HG02884 (cell line): Measurements from ENCODE around the gene PFDN5.
"Not testable (repeated sequence)": the region's sequence is repeated elsewhere in the genome, so short reads cannot be mapped to it uniquely, and the experiment has no call there.

Source experiments
- ATAC-seq: cut with Tn5 transposase; IDR thresholded peaks from one replicate; pipeline ENCODE4 v1.9.1; 2021; ENCODE audit warnings: mild to moderate bottlenecking, moderate library complexity; ENCODE audit not compliant: unreplicated experiment

PFDN5 gene

GRCh38 chr12:53286448-53286847, 8.9 kb upstream of the PFDN5 start:
- ATAC-seq: no peak

- no peak for ATAC-seq
Observed at GRCh38 chr12:53287741-53288216, 7.6 kb upstream of the PFDN5 start.

- no peak for ATAC-seq
Observed at GRCh38 chr12:53288322-53288721, 7.0 kb upstream of the PFDN5 start.

GRCh38 chr12:53289891-53290290, 5.5 kb upstream of the PFDN5 start:
- no peak for ATAC-seq

GRCh38 chr12:53290661-53291060, 4.7 kb upstream of the PFDN5 start:
- ATAC-seq: no peak

GRCh38 chr12:53292426-53292825, 2.9 kb upstream of the PFDN5 start:
- ATAC-seq: no peak

GRCh38 chr12:53295891-53296219, 513 bp downstream of the PFDN5 start:
- no peak for ATAC-seq

- ATAC-seq: not testable (repeated sequence)
Observed at GRCh38 chr12:53297106-53297505, 1.8 kb downstream of the PFDN5 start.

GRCh38 chr12:53298164-53298563, 2.8 kb downstream of the PFDN5 start:
- ATAC-seq: no peak

- ATAC-seq: no peak
Observed at GRCh38 chr12:53299101-53299453, 3.7 kb downstream of the PFDN5 start.

- ATAC-seq: peak; percentile 58
Observed at GRCh38 chr12:53299454-53300180, 4.3 kb downstream of the PFDN5 start, which contains the start of gene MYG1. TSS of gene MYG1 (plus strand) at chr12:53299695. CDS start at chr12:53299738, 43 bp downstream.

- ATAC-seq: no peak
Observed at GRCh38 chr12:53300187-53300586, 4.8 kb downstream of the PFDN5 start.

GRCh38 chr12:53302903-53303302, 7.6 kb downstream of the PFDN5 start:
- no peak for ATAC-seq

GRCh38 chr12:53306826-53307225, 11.5 kb downstream of the PFDN5 start:
- no peak for ATAC-seq

- no peak for ATAC-seq
Observed at GRCh38 chr12:53308276-53308675, 12.9 kb downstream of the PFDN5 start.

- no peak for ATAC-seq
Observed at GRCh38 chr12:53313996-53314395, 18.7 kb downstream of the PFDN5 start.

GRCh38 chr12:53320352-53321195, 25.2 kb downstream of the PFDN5 start:
- ATAC-seq: no peak

GRCh38 chr12:53324113-53324778, 28.9 kb downstream of the PFDN5 start:
- no peak for ATAC-seq

GRCh38 chr12:53324779-53325510, 29.6 kb downstream of the PFDN5 start:
- ATAC-seq: peak; percentile 44

- no peak for ATAC-seq
Observed at GRCh38 chr12:53325511-53326061, 30.2 kb downstream of the PFDN5 start.
